ENCODE data around the gene KIAA0513.

The KIAA0513 gene

GRCh38 chr16:85090181-85090580, 62.6 kb downstream of the KIAA0513 start:
- no peaks in the 10 kb centered on the region for H3K4me1 ChIP-seq (ENCODE audit: control insufficient read depth, insufficient read depth, low read length)
- H3K4me3 ChIP-seq (ENCODE audit: low read depth, low read length): no peak overlapping the region
- H3K27me3 ChIP-seq (ENCODE audit: control insufficient read depth, insufficient read depth, low read length): peaks cover 6% of the 10 kb centered on the region
- H3K36me3 ChIP-seq (ENCODE audit: control insufficient read depth, insufficient read depth, low read length): no peaks in the 10 kb centered on the region
- no peaks in the 10 kb centered on the region for H3K9me3 ChIP-seq (ENCODE audit: control insufficient read depth, insufficient read depth, low read length)
- H3K9ac ChIP-seq (ENCODE audit: low read depth, low read length): no peak overlapping the region

- Histone ChIP-seq H3K4me1 (ENCODE audit: control insufficient read depth, insufficient read depth, low read length) (no peaks in the 10 kb centered on the region), H3K9me3 (ENCODE audit: control insufficient read depth, insufficient read depth, low read length) (no peaks in the 10 kb centered on the region), H3K4me3 (ENCODE audit: low read depth, low read length) (no peak overlapping the region), H3K27me3 (ENCODE audit: control insufficient read depth, insufficient read depth, low read length) (no peaks in the 10 kb centered on the region), H3K9ac (ENCODE audit: low read depth, low read length) (no peak overlapping the region), H3K36me3 (ENCODE audit: control insufficient read depth, insufficient read depth, low read length) (no peaks in the 10 kb centered on the region)
These were observed 63.4 kb downstream of the KIAA0513 start for GRCh38 chr16:85090873-85091521.

GRCh38 chr16:85091522-85091910, 63.9 kb downstream of the KIAA0513 start:
- Histone ChIP-seq H3K9ac (ENCODE audit: low read depth, low read length) (no peak overlapping the region), H3K4me3 (ENCODE audit: low read depth, low read length) (no peak overlapping the region)

GRCh38 chr16:85092309-85092708, 64.7 kb downstream of the KIAA0513 start:
- Histone ChIP-seq H3K27me3 (ENCODE audit: control insufficient read depth, insufficient read depth, low read length) (no peaks in the 10 kb centered on the region), H3K9me3 (ENCODE audit: control insufficient read depth, insufficient read depth, low read length) (no peaks in the 10 kb centered on the region), H3K36me3 (ENCODE audit: control insufficient read depth, insufficient read depth, low read length) (no peaks in the 10 kb centered on the region), H3K4me1 (ENCODE audit: control insufficient read depth, insufficient read depth, low read length) (no peaks in the 10 kb centered on the region), H3K4me3 (ENCODE audit: low read depth, low read length) (no peak overlapping the region), H3K9ac (ENCODE audit: low read depth, low read length) (no peak overlapping the region)

More at GRCh38 chr16:85091522-85091910, 63.9 kb downstream of the KIAA0513 start:
- Histone ChIP-seq H3K9me3 (ENCODE audit: control insufficient read depth, insufficient read depth, low read length) (no peaks in the 10 kb centered on the region), H3K36me3 (ENCODE audit: control insufficient read depth, insufficient read depth, low read length) (no peaks in the 10 kb centered on the region), H3K4me1 (ENCODE audit: control insufficient read depth, insufficient read depth, low read length) (no peaks in the 10 kb centered on the region), H3K27me3 (ENCODE audit: control insufficient read depth, insufficient read depth, low read length) (no peaks in the 10 kb centered on the region)

- no peaks in the 10 kb centered on the region for H3K9me3 ChIP-seq (ENCODE audit: control insufficient read depth, insufficient read depth, low read length)
- no peak overlapping the region for H3K4me3 ChIP-seq (ENCODE audit: low read depth, low read length)
- no peaks in the 10 kb centered on the region for H3K4me1 ChIP-seq (ENCODE audit: control insufficient read depth, insufficient read depth, low read length)
- no peak overlapping the region for H3K9ac ChIP-seq (ENCODE audit: low read depth, low read length)
- no peaks in the 10 kb centered on the region for H3K36me3 ChIP-seq (ENCODE audit: control insufficient read depth, insufficient read depth, low read length)
- H3K27me3 ChIP-seq (ENCODE audit: control insufficient read depth, insufficient read depth, low read length): no peaks in the 10 kb centered on the region
These were observed 65.3 kb downstream of the KIAA0513 start for GRCh38 chr16:85092851-85093250.

GRCh38 chr16:85093705-85094104, 66.1 kb downstream of the KIAA0513 start:
- H3K9ac ChIP-seq (ENCODE audit: low read depth, low read length): no peak overlapping the region
- no peaks in the 10 kb centered on the region for H3K27me3 ChIP-seq (ENCODE audit: control insufficient read depth, insufficient read depth, low read length)
- no peaks in the 10 kb centered on the region for H3K36me3 ChIP-seq (ENCODE audit: control insufficient read depth, insufficient read depth, low read length)
- H3K9me3 ChIP-seq (ENCODE audit: control insufficient read depth, insufficient read depth, low read length): no peaks in the 10 kb centered on the region
- no peak overlapping the region for H3K4me3 ChIP-seq (ENCODE audit: low read depth, low read length)
- H3K4me1 ChIP-seq (ENCODE audit: control insufficient read depth, insufficient read depth, low read length): no peaks in the 10 kb centered on the region

GRCh38 chr16:85094176-85094805, 66.7 kb downstream of the KIAA0513 start:
- Histone ChIP-seq H3K36me3 (ENCODE audit: control insufficient read depth, insufficient read depth, low read length) (no peaks in the 10 kb centered on the region), H3K4me3 (ENCODE audit: low read depth, low read length) (no peak overlapping the region), H3K27me3 (ENCODE audit: control insufficient read depth, insufficient read depth, low read length) (no peaks in the 10 kb centered on the region), H3K9ac (ENCODE audit: low read depth, low read length) (no peak overlapping the region), H3K4me1 (ENCODE audit: control insufficient read depth, insufficient read depth, low read length) (no peaks in the 10 kb centered on the region), H3K9me3 (ENCODE audit: control insufficient read depth, insufficient read depth, low read length) (no peaks in the 10 kb centered on the region)

GRCh38 chr16:85094812-85095211, 67.2 kb downstream of the KIAA0513 start:
- no peaks in the 10 kb centered on the region for H3K27me3 ChIP-seq (ENCODE audit: control insufficient read depth, insufficient read depth, low read length)
- no peaks in the 10 kb centered on the region for H3K36me3 ChIP-seq (ENCODE audit: control insufficient read depth, insufficient read depth, low read length)
- H3K4me1 ChIP-seq (ENCODE audit: control insufficient read depth, insufficient read depth, low read length): no peaks in the 10 kb centered on the region
- no peak overlapping the region for H3K9ac ChIP-seq (ENCODE audit: low read depth, low read length)
- no peaks in the 10 kb centered on the region for H3K9me3 ChIP-seq (ENCODE audit: control insufficient read depth, insufficient read depth, low read length)
- no peak overlapping the region for H3K4me3 ChIP-seq (ENCODE audit: low read depth, low read length)

- no peak overlapping the region for H3K4me3 ChIP-seq (ENCODE audit: low read depth, low read length)
- H3K4me1 ChIP-seq (ENCODE audit: control insufficient read depth, insufficient read depth, low read length): no peaks in the 10 kb centered on the region
- H3K36me3 ChIP-seq (ENCODE audit: control insufficient read depth, insufficient read depth, low read length): no peaks in the 10 kb centered on the region
- H3K27me3 ChIP-seq (ENCODE audit: control insufficient read depth, insufficient read depth, low read length): no peaks in the 10 kb centered on the region
- no peaks in the 10 kb centered on the region for H3K9me3 ChIP-seq (ENCODE audit: control insufficient read depth, insufficient read depth, low read length)
- no peak overlapping the region for H3K9ac ChIP-seq (ENCODE audit: low read depth, low read length)
These were observed 69.3 kb downstream of the KIAA0513 start for GRCh38 chr16:85096921-85097320.

GRCh38 chr16:85098565-85098964, 71.0 kb downstream of the KIAA0513 start:
- Histone ChIP-seq H3K9me3 (ENCODE audit: control insufficient read depth, insufficient read depth, low read length) (no peaks in the 10 kb centered on the region), H3K4me1 (ENCODE audit: control insufficient read depth, insufficient read depth, low read length) (no peaks in the 10 kb centered on the region), H3K36me3 (ENCODE audit: control insufficient read depth, insufficient read depth, low read length) (no peaks in the 10 kb centered on the region), H3K27me3 (ENCODE audit: control insufficient read depth, insufficient read depth, low read length) (no peaks in the 10 kb centered on the region), H3K9ac (ENCODE audit: low read depth, low read length) (no peak overlapping the region), H3K4me3 (ENCODE audit: low read depth, low read length) (no peak overlapping the region)

GRCh38 chr16:85100265-85100664, 72.7 kb downstream of the KIAA0513 start:
- Histone ChIP-seq H3K4me3 (ENCODE audit: low read depth, low read length) (no peak overlapping the region), H3K36me3 (ENCODE audit: control insufficient read depth, insufficient read depth, low read length) (no peaks in the 10 kb centered on the region), H3K9me3 (ENCODE audit: control insufficient read depth, insufficient read depth, low read length) (no peaks in the 10 kb centered on the region), H3K9ac (ENCODE audit: low read depth, low read length) (no peak overlapping the region), H3K27me3 (ENCODE audit: control insufficient read depth, insufficient read depth, low read length) (no peaks in the 10 kb centered on the region), H3K4me1 (ENCODE audit: control insufficient read depth, insufficient read depth, low read length) (no peaks in the 10 kb centered on the region)

- no peaks in the 10 kb centered on the region for H3K36me3 ChIP-seq (ENCODE audit: control insufficient read depth, insufficient read depth, low read length)
- H3K27me3 ChIP-seq (ENCODE audit: control insufficient read depth, insufficient read depth, low read length): no peaks in the 10 kb centered on the region
- no peaks in the 10 kb centered on the region for H3K9me3 ChIP-seq (ENCODE audit: control insufficient read depth, insufficient read depth, low read length)
- H3K4me1 ChIP-seq (ENCODE audit: control insufficient read depth, insufficient read depth, low read length): no peaks in the 10 kb centered on the region
- H3K4me3 ChIP-seq (ENCODE audit: low read depth, low read length): no peak overlapping the region
- H3K9ac ChIP-seq (ENCODE audit: low read depth, low read length): no peak overlapping the region
These were observed 74.5 kb downstream of the KIAA0513 start for GRCh38 chr16:85101956-85102630.

Data from iPS-15b (cell line).